SK-N-MC (cell line): ENCODE results near the gene MIR17HG.

ENCODE experiments used
- EZH2 ChIP-seq: fragments of 200-600 bp; sonication (generic); IDR thresholded peaks from one replicate; pipeline ENCODE4 v1.6.1; 2017; ENCODE audit warnings: antibody characterized with exemption
- FOXP2 ChIP-seq: optimal IDR thresholded peaks from 2 replicates; pipeline ENCODE3; 2011; ENCODE audit warnings: mild to moderate bottlenecking, moderate library complexity; ENCODE audit not compliant: insufficient read depth; ENCODE audit errors: extremely low read length, control extremely low read depth
- POLR2AphosphoS5 ChIP-seq: IDR thresholded peaks from 2 replicates; pipeline ENCODE4 v1.6.1; 2012; ENCODE audit warnings: mild to moderate bottlenecking, low read depth, low read length, borderline replicate concordance

- TF ChIP-seq POLR2AphosphoS5 (no peak), EZH2 (no peak), FOXP2 (no peak)
These were observed 39.2 kb upstream of the MIR17HG start for GRCh38 chr13:91308299-91308698.
